SK-N-SH (cell line): ENCODE measurements around the gene SP110. TPM values are rescaled to one million over a fixed set of nuclear protein-coding genes. Genes with fewer than 3 reads are reported as not detected.

Source experiments
- CTCF ChIA-PET: fragments of 300-600, 350-600 bp; formaldehyde crosslinking; extraction: SDS; loops from one replicate; lab custom pipeline; 2021; lab: Yijun Ruan, JAX
- POLR2A ChIA-PET: fragments of 350-600 bp; sonication (Branson Sonifier 250); formaldehyde crosslinking; extraction: SDS; loops from one replicate; lab custom pipeline; 2020; ENCODE audit warnings: antibody characterized with exemption, inconsistent platforms; lab: Yijun Ruan, JAX
- DNase-seq: peaks from one replicate; pipeline ENCODE4 v3.0.0; 2012
- H2AFZ ChIP-seq: fragments of 200-600 bp; sonication (generic); 2 replicates; pipeline ENCODE4 v1.8.1; 2016; ENCODE audit warnings: antibody characterized with exemption, mild to moderate bottlenecking, low read depth
- H3F3A ChIP-seq: fragments of 200-600 bp; sonication (generic); replicated peaks from 2 replicates; pipeline ENCODE3; 2016; ENCODE audit warnings: antibody characterized with exemption, mild to moderate bottlenecking; ENCODE audit not compliant: insufficient read depth
- H3K27ac ChIP-seq, 2 experiments: fragments of 200-500 bp in 1 of 2; fragments of 200-600 bp in 1 of 2; sonication (Bioruptor generic) in 1 of 2; sonication (generic), shearing (Covaris generic) in 1 of 2; 2 replicates each; pipeline versions ENCODE4 v1.5.1 to v1.6.1; 2014 to 2016; ENCODE audit warnings: low read depth in 2 of 2, inconsistent platforms in 1 of 2, low read length in 1 of 2, mild to moderate bottlenecking in 1 of 2, mixed read lengths in 1 of 2
- H3K27me3 ChIP-seq: fragments of 200-600 bp; sonication (generic), shearing (Covaris generic); 2 replicates; pipeline ENCODE4 v1.6.1; 2016; ENCODE audit warnings: mixed run types; ENCODE audit not compliant: insufficient read depth
- H3K36me3 ChIP-seq, 2 experiments: fragments of 200-500 bp in 1 of 2; fragments of 200-600 bp in 1 of 2; sonication (Bioruptor generic) in 1 of 2; sonication (generic) in 1 of 2; replicated peaks in 1 of 2; 2 replicates each; pipeline versions ENCODE3 to v1.5.1; 2014 to 2016; ENCODE audit warnings: low read length in 1 of 2, mild to moderate bottlenecking in 1 of 2; ENCODE audit not compliant: insufficient read depth in 2 of 2, control insufficient read depth in 1 of 2
- H3K4me1 ChIP-seq, 2 experiments: fragments of 200-500 bp in 1 of 2; fragments of 200-600 bp in 1 of 2; sonication (Bioruptor generic) in 1 of 2; sonication (generic), shearing (Covaris generic) in 1 of 2; 2 replicates each; pipeline versions ENCODE4 v1.5.1 to v1.6.1; 2014 to 2016; ENCODE audit warnings: low read depth in 1 of 2, low read length in 1 of 2, mixed run types in 1 of 2; ENCODE audit not compliant: insufficient read depth in 2 of 2, control insufficient read depth in 1 of 2
- H3K4me2 ChIP-seq: fragments of 200-600 bp; sonication (generic), shearing (Covaris generic); 2 replicates; pipeline ENCODE4 v1.6.1; 2017; ENCODE audit warnings: mixed run types
- H3K4me3 ChIP-seq, 2 experiments: fragments of 200-500 bp in 1 of 2; fragments of 200-600 bp in 1 of 2; sonication (Bioruptor generic) in 1 of 2; sonication (generic), shearing (Covaris generic) in 1 of 2; 2 replicates each; pipeline versions ENCODE4 v1.5.1 to v1.8.1; 2014 to 2016; ENCODE audit warnings: low read depth in 2 of 2, inconsistent platforms in 1 of 2, low read length in 1 of 2, mild to moderate bottlenecking in 1 of 2, mixed read lengths in 1 of 2, moderate library complexity in 1 of 2
- H3K79me2 ChIP-seq: fragments of 200-600 bp; sonication (generic); 2 replicates; pipeline ENCODE4 v1.8.1; 2017; ENCODE audit warnings: mild to moderate bottlenecking; ENCODE audit not compliant: insufficient read depth
- H3K9ac ChIP-seq: fragments of 200-600 bp; sonication (generic); 2 replicates; pipeline ENCODE4 v1.6.1; 2017; ENCODE audit warnings: mixed run types
- H3K9me2 ChIP-seq: fragments of 200-600 bp; sonication (generic); 2 replicates; pipeline ENCODE4 v1.6.1; 2017; ENCODE audit warnings: mixed run types
- H3K9me3 ChIP-seq: fragments of 200-600 bp; sonication (generic); 2 replicates; pipeline ENCODE4 v1.6.1; 2017; ENCODE audit warnings: mixed run types, mild to moderate bottlenecking, moderate library complexity
- H4K20me1 ChIP-seq: fragments of 200-600 bp; sonication (generic); 2 replicates; pipeline ENCODE4 v1.6.1; 2017; ENCODE audit warnings: mild to moderate bottlenecking, mixed run types; ENCODE audit not compliant: insufficient read depth
- CHD2 ChIP-seq: fragments of 150-350 bp; IDR thresholded peaks from 2 replicates; pipeline ENCODE4 v1.6.1; 2018; ENCODE audit warnings: low read length; ENCODE audit not compliant: partially characterized antibody
- CTCF ChIP-seq: fragments of 200-600 bp; sonication (generic); IDR thresholded peaks from 2 replicates; pipeline ENCODE4 v1.6.1; 2017; ENCODE audit warnings: antibody characterized with exemption, mild to moderate bottlenecking, moderate library complexity
- EZH2phosphoT487 ChIP-seq: fragments of 200-600 bp; sonication (generic); IDR thresholded peaks from 2 replicates; pipeline ENCODE4 v1.6.1; 2017; ENCODE audit warnings: low read depth, mixed run types, mild to moderate bottlenecking, antibody characterized with exemption, moderate library complexity, borderline replicate concordance
- FOXM1 ChIP-seq: IDR thresholded peaks from 2 replicates; pipeline ENCODE4 v1.4.0; 2012; ENCODE audit warnings: low read depth, mild to moderate bottlenecking
- GATA2 ChIP-seq: sonication (generic); formaldehyde crosslinking; IDR thresholded peaks from 2 replicates; pipeline ENCODE4 v1.5.0; 2020; ENCODE audit warnings: mild to moderate bottlenecking, missing genetic modification reagents
- IRF3 ChIP-seq: fragments of 150-350 bp; IDR thresholded peaks from 2 replicates; pipeline ENCODE4 v1.6.1; 2016; ENCODE audit warnings: mild to moderate bottlenecking, low read depth, low read length
- MEF2A ChIP-seq: IDR thresholded peaks from 2 replicates; pipeline ENCODE4 v1.4.0; 2012; ENCODE audit warnings: low read depth, borderline replicate concordance
- POLR2AphosphoS5 ChIP-seq: IDR thresholded peaks from 2 replicates; pipeline ENCODE4 v1.6.1; 2012; ENCODE audit warnings: low read depth, low read length
- REST ChIP-seq: IDR thresholded peaks from 2 replicates; pipeline ENCODE4 v1.6.1; 2012; ENCODE audit warnings: mild to moderate bottlenecking, low read depth, low read length, moderate library complexity
- TAF1 ChIP-seq: IDR thresholded peaks from 2 replicates; pipeline ENCODE4 v1.6.1; 2012; ENCODE audit warnings: low read depth, mild to moderate bottlenecking, low read length, moderate library complexity, borderline replicate concordance
- TEAD4 ChIP-seq: IDR thresholded peaks from 2 replicates; pipeline ENCODE4 v1.4.0; 2012; ENCODE audit warnings: mild to moderate bottlenecking, borderline replicate concordance; ENCODE audit not compliant: insufficient read depth
- YY1 ChIP-seq: IDR thresholded peaks from 2 replicates; pipeline ENCODE4 v1.4.0; 2012; ENCODE audit warnings: low read depth, mild to moderate bottlenecking
- WGBS: methylation state at CpG from one replicate; pipeline ENCODE4 v1.1.6; 2017; ENCODE audit warnings: low lambda C conversion rate; 5-methylcytosine and 5-hydroxymethylcytosine counted together
- polyA plus RNA-seq, 3 experiments: library from polyadenylated mRNA; depleted of rRNA; stranded (reverse); fragments of >200 nt; gene quantifications; 2 replicates each; pipeline ENCODE4 v1.2.3, GENCODE V29; 2012
- TF ChIP-seq, protein P1 (sequence below): IDR thresholded peaks from 2 replicates; pipeline ENCODE4 v1.4.0; 2012; ENCODE audit warnings: low read depth, borderline replicate concordance

Gene SP110
- polyA plus RNA-seq, 1 of the 3 experiments (the other 2 are of a cell fraction): 10.4 TPM

GRCh38 chr2:230178546-230179485 lies 41.0 kb downstream of the SP110 start:
- CTCF ChIA-PET: no interaction called here
- no peaks in the 10 kb centered on the region for H4K20me1 ChIP-seq
- TF ChIP-seq TEAD4 (no peak), IRF3 (no peak), MEF2A (no peak), TAF1 (no peak), EZH2phosphoT487 (no peak), POLR2AphosphoS5 (no peak), FOXM1 (no peak), YY1 (no peak), CHD2 (no peak), GATA2 (CRISPR knock-in tag) (no peak), REST (no peak), CTCF (no peak)
- TF ChIP-seq, protein P1, sequence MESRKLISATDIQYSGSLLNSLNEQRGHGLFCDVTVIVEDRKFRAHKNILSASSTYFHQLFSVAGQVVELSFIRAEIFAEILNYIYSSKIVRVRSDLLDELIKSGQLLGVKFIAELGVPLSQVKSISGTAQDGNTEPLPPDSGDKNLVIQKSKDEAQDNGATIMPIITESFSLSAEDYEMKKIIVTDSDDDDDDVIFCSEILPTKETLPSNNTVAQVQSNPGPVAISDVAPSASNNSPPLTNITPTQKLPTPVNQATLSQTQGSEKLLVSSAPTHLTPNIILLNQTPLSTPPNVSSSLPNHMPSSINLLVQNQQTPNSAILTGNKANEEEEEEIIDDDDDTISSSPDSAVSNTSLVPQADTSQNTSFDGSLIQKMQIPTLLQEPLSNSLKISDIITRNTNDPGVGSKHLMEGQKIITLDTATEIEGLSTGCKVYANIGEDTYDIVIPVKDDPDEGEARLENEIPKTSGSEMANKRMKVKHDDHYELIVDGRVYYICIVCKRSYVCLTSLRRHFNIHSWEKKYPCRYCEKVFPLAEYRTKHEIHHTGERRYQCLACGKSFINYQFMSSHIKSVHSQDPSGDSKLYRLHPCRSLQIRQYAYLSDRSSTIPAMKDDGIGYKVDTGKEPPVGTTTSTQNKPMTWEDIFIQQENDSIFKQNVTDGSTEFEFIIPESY: no peak
- H3K27ac ChIP-seq: no peak overlapping the region
- no peak for DNase-seq
- H3K9ac ChIP-seq: no peak overlapping the region
- H2AFZ ChIP-seq: no peak overlapping the region
- WGBS: 73% methylated on average over 7 of the region's 7 CpGs
- H3K9me2 ChIP-seq: no peaks in the 10 kb centered on the region
- H3K4me1 ChIP-seq: no peaks in the 10 kb centered on the region
- H3K36me3 ChIP-seq: peaks cover 6 to 8% of the 10 kb centered on the region in 2 experiments
- no peak overlapping the region for H3K4me2 ChIP-seq
- H3F3A ChIP-seq: no peaks in the 10 kb centered on the region
- no peaks in the 10 kb centered on the region for H3K79me2 ChIP-seq
- no peak overlapping the region for H3K4me3 ChIP-seq
- H3K9me3 ChIP-seq: no peaks in the 10 kb centered on the region
- POLR2A ChIA-PET: no interaction called here
- no peaks in the 10 kb centered on the region for H3K27me3 ChIP-seq
